ENCODE results near the gene SPTSSA.

DNA sequence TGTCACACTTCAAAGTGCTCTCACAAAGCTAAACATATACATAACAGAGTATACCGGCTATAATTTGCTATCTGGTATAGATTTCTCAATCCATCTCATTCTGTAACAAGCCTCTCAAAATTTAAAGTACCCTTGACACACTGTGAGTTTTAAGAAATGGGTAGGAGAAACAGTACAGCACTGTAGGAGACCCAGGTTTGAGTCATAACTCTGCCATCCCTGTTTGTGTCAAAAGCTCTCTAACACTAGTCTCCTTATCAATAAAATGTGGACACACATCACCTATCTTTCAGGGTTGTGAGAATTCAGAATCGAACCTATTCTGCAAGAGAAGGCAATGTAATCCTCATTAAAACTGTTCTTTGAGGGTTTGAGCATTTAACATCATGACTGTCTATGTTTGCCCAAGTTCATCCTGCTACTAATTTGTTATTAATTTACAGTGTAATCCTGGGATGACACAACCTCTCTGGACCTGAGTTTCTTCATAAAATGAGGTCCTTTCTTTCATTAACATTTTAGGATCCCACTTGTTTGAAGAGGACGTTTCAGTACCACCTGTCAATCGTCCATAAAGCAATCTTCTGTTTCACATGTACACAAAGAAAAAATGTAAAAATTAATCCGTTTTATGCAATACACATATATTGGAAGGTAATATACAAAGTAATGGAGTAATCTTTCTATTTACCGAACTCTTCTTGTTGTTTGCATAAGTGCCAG is 12.1 kb downstream of the SPTSSA start:
- TF ChIP-seq, protein P1, sequence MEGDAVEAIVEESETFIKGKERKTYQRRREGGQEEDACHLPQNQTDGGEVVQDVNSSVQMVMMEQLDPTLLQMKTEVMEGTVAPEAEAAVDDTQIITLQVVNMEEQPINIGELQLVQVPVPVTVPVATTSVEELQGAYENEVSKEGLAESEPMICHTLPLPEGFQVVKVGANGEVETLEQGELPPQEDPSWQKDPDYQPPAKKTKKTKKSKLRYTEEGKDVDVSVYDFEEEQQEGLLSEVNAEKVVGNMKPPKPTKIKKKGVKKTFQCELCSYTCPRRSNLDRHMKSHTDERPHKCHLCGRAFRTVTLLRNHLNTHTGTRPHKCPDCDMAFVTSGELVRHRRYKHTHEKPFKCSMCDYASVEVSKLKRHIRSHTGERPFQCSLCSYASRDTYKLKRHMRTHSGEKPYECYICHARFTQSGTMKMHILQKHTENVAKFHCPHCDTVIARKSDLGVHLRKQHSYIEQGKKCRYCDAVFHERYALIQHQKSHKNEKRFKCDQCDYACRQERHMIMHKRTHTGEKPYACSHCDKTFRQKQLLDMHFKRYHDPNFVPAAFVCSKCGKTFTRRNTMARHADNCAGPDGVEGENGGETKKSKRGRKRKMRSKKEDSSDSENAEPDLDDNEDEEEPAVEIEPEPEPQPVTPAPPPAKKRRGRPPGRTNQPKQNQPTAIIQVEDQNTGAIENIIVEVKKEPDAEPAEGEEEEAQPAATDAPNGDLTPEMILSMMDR (IDR thresholded peaks at IDR 0.05): no peak
- TF ChIP-seq POLR2A (IDR thresholded peaks at IDR 0.05) (no peak), EP300 (IDR thresholded peaks at IDR 0.05) (no peak)
